H1 (cell line): ENCODE results near the gene PES1. TPM values are rescaled to one million over a fixed set of nuclear protein-coding genes. Genes with fewer than 3 reads are reported as not detected.

Experiments
- CTCF ChIA-PET: fragments of 300-600 bp; sonication (Branson Sonifier 250); formaldehyde crosslinking; loops from one replicate; lab custom pipeline; 2021; ENCODE audit not compliant: partially characterized antibody; lab: Charles Lee
- POLR2A ChIA-PET: fragments of 300-600 bp; sonication (Branson Sonifier 250); formaldehyde crosslinking; loops from one replicate; lab custom pipeline; 2021; ENCODE audit warnings: inconsistent platforms; ENCODE audit not compliant: partially characterized antibody; lab: Charles Lee
- DNase-seq, 2 experiments: peaks; one replicate each; pipeline versions ENCODE4 v3.0.0 to v3.0.0-alpha.2; 2010 to 2022; ENCODE audit warnings: low spot score in 2 of 2, low read depth in 1 of 2, mixed read lengths in 1 of 2
- FAIRE-seq: peaks from 2 replicates; lab custom pipeline; 2011; peaks lifted over from hg19 to GRCh38; lab: Jason Lieb, UNC
- H2AFZ ChIP-seq: 2 replicates; pipeline ENCODE4 v1.8.1; 2012; ENCODE audit warnings: low read length, inconsistent platforms
- H2AK5ac ChIP-seq: 2 replicates; pipeline ENCODE4 v1.6.1; 2013; ENCODE audit warnings: low read depth, low read length
- H2BK120ac ChIP-seq: replicated peaks from 2 replicates; pipeline ENCODE3; 2013; ENCODE audit warnings: low read depth, low read length, inconsistent platforms
- H2BK12ac ChIP-seq: 2 replicates; pipeline ENCODE4 v1.6.1; 2013; ENCODE audit warnings: low read depth, low read length
- H2BK15ac ChIP-seq: 2 replicates; pipeline ENCODE4 v1.6.1; 2013; ENCODE audit warnings: low read length
- H2BK20ac ChIP-seq: 2 replicates; pipeline ENCODE4 v1.6.1; 2013; ENCODE audit warnings: low read length
- H2BK5ac ChIP-seq: 2 replicates; pipeline ENCODE4 v1.6.1; 2013; ENCODE audit warnings: low read depth, low read length
- H3K14ac ChIP-seq: 2 replicates; pipeline ENCODE4 v1.6.1; 2013; ENCODE audit warnings: inconsistent platforms; ENCODE audit not compliant: insufficient read length
- H3K18ac ChIP-seq: 2 replicates; pipeline ENCODE4 v1.6.1; 2013; ENCODE audit warnings: low read length; ENCODE audit errors: extremely low read depth
- H3K23ac ChIP-seq: 2 replicates; pipeline ENCODE4 v1.6.1; 2013; ENCODE audit warnings: inconsistent platforms; ENCODE audit not compliant: insufficient read length
- H3K23me2 ChIP-seq: 2 replicates; pipeline ENCODE4 v1.6.1; 2013; ENCODE audit warnings: low read depth, low read length
- H3K27ac ChIP-seq: 2 replicates; pipeline ENCODE4 v1.6.1; 2011; ENCODE audit warnings: low read depth, low read length, inconsistent platforms
- H3K27me3 ChIP-seq, 4 experiments: replicated peaks in 1 of 4; 1 replicate in 1 of 4; 2 replicates in 3 of 4; pipeline versions ENCODE4 v1.6.1 to v1.8.1; 2011 to 2013; ENCODE audit warnings: low read length in 3 of 4, mild to moderate bottlenecking in 3 of 4, inconsistent platforms in 2 of 4, mixed read lengths in 2 of 4, moderate library complexity in 1 of 4; ENCODE audit not compliant: control insufficient read depth in 3 of 4, insufficient read depth in 3 of 4; ENCODE audit errors: extremely low read depth in 1 of 4
- H3K36me3 ChIP-seq, 4 experiments: 2 replicates each; pipeline versions ENCODE4 v1.6.1 to v1.8.1; 2011 to 2013; ENCODE audit warnings: mild to moderate bottlenecking in 4 of 4, low read length in 3 of 4, moderate library complexity in 2 of 4, control low read depth in 1 of 4, inconsistent platforms in 1 of 4; ENCODE audit not compliant: insufficient read depth in 4 of 4, control insufficient read depth in 2 of 4
- H3K4ac ChIP-seq: replicated peaks from 2 replicates; pipeline ENCODE3; 2013; ENCODE audit warnings: low read length, low read depth, mixed read lengths, inconsistent platforms; ENCODE audit not compliant: insufficient read length
- H3K4me1 ChIP-seq, 4 experiments: replicated peaks in 1 of 4; 1 replicate in 1 of 4; 2 replicates in 3 of 4; pipeline versions ENCODE4 v1.6.1 to v1.8.1; 2011 to 2013; ENCODE audit warnings: low read length in 3 of 4, inconsistent platforms in 2 of 4, mixed read lengths in 1 of 4; ENCODE audit not compliant: insufficient read depth in 4 of 4, control insufficient read depth in 3 of 4
- H3K4me2 ChIP-seq, 2 experiments: 2 replicates each; pipeline versions ENCODE4 v1.6.1 to v1.8.1; 2011 to 2013; ENCODE audit warnings: low read depth in 2 of 2, low read length in 2 of 2, control low read depth in 1 of 2, inconsistent platforms in 1 of 2, mild to moderate bottlenecking in 1 of 2; ENCODE audit not compliant: insufficient read depth in 1 of 2
- H3K4me3 ChIP-seq, 4 experiments: fragments of 200-600, 300-600 bp in 1 of 4; sonication (generic), shearing (Covaris generic), sonication (Bioruptor Twin) in 1 of 4; 2 replicates each; pipeline versions ENCODE4 v1.5.1 to v1.8.1; 2011 to 2016; ENCODE audit warnings: low read length in 4 of 4, low read depth in 3 of 4, control low read depth in 2 of 4, inconsistent platforms in 2 of 4, mild to moderate bottlenecking in 2 of 4, mixed read lengths in 1 of 4, moderate library complexity in 1 of 4; ENCODE audit not compliant: insufficient read depth in 2 of 4; ENCODE audit errors: extremely low read depth in 1 of 4
- H3K56ac ChIP-seq: replicated peaks from 2 replicates; pipeline ENCODE3; 2013; ENCODE audit warnings: low read depth, mild to moderate bottlenecking, mixed read lengths, low read length, inconsistent platforms; ENCODE audit not compliant: insufficient read length
- H3K79me1 ChIP-seq: 2 replicates; pipeline ENCODE4 v1.6.1; 2013; ENCODE audit warnings: low read depth, low read length, control low read depth
- H3K79me2 ChIP-seq, 2 experiments: 2 replicates each; pipeline versions ENCODE4 v1.6.1 to v1.8.1; 2012 to 2013; ENCODE audit warnings: low read length in 2 of 2, mild to moderate bottlenecking in 2 of 2, inconsistent platforms in 1 of 2; ENCODE audit not compliant: insufficient read depth in 2 of 2, control insufficient read depth in 1 of 2
- H3K9ac ChIP-seq, 4 experiments: replicated peaks in 1 of 4; 1 replicate in 1 of 4; 2 replicates in 3 of 4; pipeline versions ENCODE4 v1.6.1 to v1.8.1; 2011 to 2013; ENCODE audit warnings: low read depth in 3 of 4, low read length in 3 of 4, control low read depth in 2 of 4, mild to moderate bottlenecking in 2 of 4, moderate library complexity in 2 of 4, inconsistent platforms in 1 of 4; ENCODE audit errors: extremely low read depth in 1 of 4
- H3K9me3 ChIP-seq, 2 experiments: 2 replicates each; pipeline versions ENCODE4 v1.6.1 to v1.8.1; 2012 to 2013; ENCODE audit warnings: mild to moderate bottlenecking in 2 of 2, moderate library complexity in 2 of 2, control low read depth in 1 of 2, inconsistent platforms in 1 of 2, low read depth in 1 of 2, low read length in 1 of 2, mixed read lengths in 1 of 2; ENCODE audit not compliant: insufficient read depth in 2 of 2
- H4K20me1 ChIP-seq, 2 experiments: replicated peaks in 1 of 2; 2 replicates each; pipeline versions ENCODE3 to v1.8.1; 2011 to 2013; ENCODE audit warnings: inconsistent platforms in 2 of 2, low read length in 2 of 2, mild to moderate bottlenecking in 1 of 2; ENCODE audit not compliant: insufficient read depth in 2 of 2, control insufficient read depth in 1 of 2
- H4K5ac ChIP-seq: 2 replicates; pipeline ENCODE4 v1.6.1; 2013; ENCODE audit warnings: low read length, low read depth, mixed read lengths, inconsistent platforms; ENCODE audit not compliant: insufficient read length
- H4K8ac ChIP-seq: 2 replicates; pipeline ENCODE4 v1.8.0; 2013; ENCODE audit warnings: mild to moderate bottlenecking, moderate library complexity, low read length, inconsistent platforms; ENCODE audit not compliant: insufficient read depth; ENCODE audit errors: extremely low read depth
- H4K91ac ChIP-seq: replicated peaks from 2 replicates; pipeline ENCODE3; 2013; ENCODE audit warnings: low read length, mixed read lengths, inconsistent platforms; ENCODE audit not compliant: insufficient read length
- EGR1 ChIP-seq: IDR thresholded peaks from 2 replicates; pipeline ENCODE4 v1.6.1; 2011; ENCODE audit warnings: low read depth, low read length, borderline replicate concordance
- HDAC6 ChIP-seq: IDR thresholded peaks from one replicate; pipeline ENCODE4 v1.7.1; 2012; ENCODE audit warnings: low read depth, mild to moderate bottlenecking, inconsistent platforms, low read length, moderate library complexity
- JUN ChIP-seq: IDR thresholded peaks from 2 replicates; pipeline ENCODE4 v1.6.1; 2011; ENCODE audit warnings: low read depth, mild to moderate bottlenecking, improper control_type of control experiment, low read length
- MAFK ChIP-seq: IDR thresholded peaks from 2 replicates; pipeline ENCODE4 v1.6.1; 2012; ENCODE audit warnings: low read depth, mild to moderate bottlenecking, improper control_type of control experiment, low read length
- RFX5 ChIP-seq: IDR thresholded peaks from 2 replicates; pipeline ENCODE4 v1.6.1; 2011; ENCODE audit warnings: low read depth, low read length, improper control_type of control experiment, borderline replicate concordance
- SIN3A ChIP-seq, 2 experiments: IDR thresholded peaks in 1 of 2; conservative IDR thresholded peaks in 1 of 2; 2 replicates each; pipeline ENCODE4 v1.6.1; 2011 to 2012; ENCODE audit warnings: low read length in 2 of 2, improper control_type of control experiment in 1 of 2, low read depth in 1 of 2, mild to moderate bottlenecking in 1 of 2
- SP2 ChIP-seq: IDR thresholded peaks from 2 replicates; pipeline ENCODE4 v1.6.1; 2012; ENCODE audit warnings: mild to moderate bottlenecking, low read length, inconsistent platforms
- WGBS, 2 experiments: shearing (Covaris generic) in 1 of 2; methylation state at CpG; one replicate each; pipeline versions ENCODE4 v1.1.6 to v1.1.7; 2013 to 2015; ENCODE audit warnings: low lambda C conversion rate in 2 of 2, mixed read lengths in 2 of 2, inconsistent platforms in 1 of 2, low coverage in 1 of 2, missing lambda C conversion rate in 1 of 2; ENCODE audit not compliant: insufficient replicate concordance in 2 of 2, insufficient coverage in 1 of 2, insufficient read length in 1 of 2; ENCODE audit errors: extremely low coverage in 1 of 2, missing lambda C conversion rate in 1 of 2; 5-methylcytosine and 5-hydroxymethylcytosine counted together
- polyA plus RNA-seq, 7 experiments: library from polyadenylated mRNA; depleted of rRNA in 3 of 7; stranded (reverse) in 5 of 7; unstranded in 2 of 7; fragments of >200 nt in 5 of 7; fragments of 200-250 nt in 2 of 7; gene quantifications; 1 replicate in 5 of 7; 2 replicates in 1 of 7; 4 replicates in 1 of 7; pipeline versions ENCODE4 v1.2.1 to v1.2.3, GENCODE V29; 2011 to 2013; ENCODE audit warnings: missing spikeins in 2 of 7, mixed read lengths in 2 of 7
- total RNA-seq: library from RNA; stranded (reverse); fragmentation: NEBNext Ultra II Directional; extraction: Animal tissue kit (Norgen Biotek cat#: 25700); gene quantifications from 2 replicates; pipeline ENCODE4 v1.2.1, GENCODE V29; 2021
- TF ChIP-seq, protein P1 (sequence below), 3 experiments: IDR thresholded peaks; 1 replicate in 2 of 3; 2 replicates in 1 of 3; pipeline versions ENCODE4 v1.5.1 to v1.6.1; 2011; ENCODE audit warnings: low read length in 3 of 3, mild to moderate bottlenecking in 3 of 3, inconsistent platforms in 2 of 3, low read depth in 1 of 3, moderate library complexity in 1 of 3; ENCODE audit not compliant: insufficient read depth in 1 of 3; ENCODE audit errors: control extremely low read depth in 1 of 3
- TF ChIP-seq, protein P2 (sequence below): IDR thresholded peaks from 2 replicates; pipeline ENCODE4 v1.6.1; 2012; ENCODE audit warnings: low read length, inconsistent platforms

PES1 gene
- total and polyA plus RNA-seq, 2 of the 8 experiments (the other 6 are each of a cell fraction or from before 2014, with no cell fraction given), result 121 to 191 TPM

DNA sequence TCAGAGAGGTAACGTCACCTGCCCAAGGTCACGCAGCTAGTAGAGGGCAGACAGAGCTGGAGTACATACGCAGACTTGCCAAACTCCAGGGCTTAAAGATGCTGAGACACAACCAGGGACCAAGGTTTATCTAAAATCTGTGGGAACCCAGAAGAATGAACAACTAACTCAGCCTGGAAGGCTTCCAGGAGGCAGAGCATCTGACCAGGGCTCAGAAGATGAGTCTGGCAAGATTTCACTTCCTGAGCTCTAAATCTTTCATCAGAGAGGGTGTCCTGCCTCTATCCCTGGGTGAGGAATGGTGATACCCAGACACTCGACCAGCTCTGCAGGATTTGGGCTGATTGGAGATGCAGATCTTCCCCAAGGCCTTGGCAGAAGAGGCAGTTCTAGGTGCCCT is 26.4 kb downstream of the PES1 start:
- no peak overlapping the region for H2AFZ ChIP-seq
- no peak overlapping the region for H4K91ac ChIP-seq
- H3K18ac ChIP-seq, result no peak overlapping the region
- H4K5ac ChIP-seq, result no peak overlapping the region
- no peak overlapping the region for H3K27ac ChIP-seq
- H3K4me1 ChIP-seq, result peaks cover 0 to 18% (median 11%) of the 10 kb centered on the region in 4 experiments; a peak in 6 of 7 replicates
- FAIRE-seq (no peak), DNase-seq (no peak)
- no peaks in the 10 kb centered on the region for H4K20me1 ChIP-seq
- H3K4me3 ChIP-seq, result no peak overlapping the region
- no peak overlapping the region for H2BK15ac ChIP-seq
- no peak overlapping the region for H2BK120ac ChIP-seq
- no peak overlapping the region for H3K23ac ChIP-seq
- 0 out of 2 replicates have a peak overlapping the region, but pooled peaks have one; percentile 39 for H2BK12ac ChIP-seq
- H3K56ac ChIP-seq, result no peak overlapping the region
- H3K9me3 ChIP-seq, result no peaks in the 10 kb centered on the region
- 84% methylated on average over 4 of the region's 4 CpGs; no CpG with 5 or more reads in 1 of the 2 experiments for WGBS, 2 experiments
- CTCF ChIA-PET, result interaction anchor here (1.2 to 1.7 kb wide), 7 partner anchors 8 to 325 kb away, joined by 3 to 13 read pairs (median 4); no protein-coding TSS in a partner anchor
- no peaks in the 10 kb centered on the region for H3K36me3 ChIP-seq
- H3K23me2 ChIP-seq, result no peaks in the 10 kb centered on the region; the same call in 1 of the 2 replicates
- H4K8ac ChIP-seq, result no peak overlapping the region
- H3K4ac ChIP-seq, result peak overlapping the region; percentile 57
- no peaks in the 10 kb centered on the region; the same call in 1 of the 2 replicates for H3K79me1 ChIP-seq
- H2BK5ac ChIP-seq, result 0 out of 2 replicates have a peak overlapping the region, but pooled peaks have one; percentile 40
- H3K14ac ChIP-seq, result no peak overlapping the region
- POLR2A ChIA-PET, result interaction anchor here (0.7 to 2.2 kb wide), 6 partner anchors 11 to 237 kb away, joined by 3 to 10 read pairs (median 4); partner anchors contain the start of gene TCN2
- H3K27me3 ChIP-seq, result no peaks in the 10 kb centered on the region
- H3K79me2 ChIP-seq, result no peaks in the 10 kb centered on the region
- H2AK5ac ChIP-seq, result no peak overlapping the region; the same call in 1 of the 2 replicates
- no peak overlapping the region for H3K4me2 ChIP-seq
- H3K9ac ChIP-seq, result no peak overlapping the region
- H2BK20ac ChIP-seq, result no peak overlapping the region; the same call in 1 of the 2 replicates
- TF ChIP-seq HDAC6, result no peak
- TF ChIP-seq, protein P1, sequence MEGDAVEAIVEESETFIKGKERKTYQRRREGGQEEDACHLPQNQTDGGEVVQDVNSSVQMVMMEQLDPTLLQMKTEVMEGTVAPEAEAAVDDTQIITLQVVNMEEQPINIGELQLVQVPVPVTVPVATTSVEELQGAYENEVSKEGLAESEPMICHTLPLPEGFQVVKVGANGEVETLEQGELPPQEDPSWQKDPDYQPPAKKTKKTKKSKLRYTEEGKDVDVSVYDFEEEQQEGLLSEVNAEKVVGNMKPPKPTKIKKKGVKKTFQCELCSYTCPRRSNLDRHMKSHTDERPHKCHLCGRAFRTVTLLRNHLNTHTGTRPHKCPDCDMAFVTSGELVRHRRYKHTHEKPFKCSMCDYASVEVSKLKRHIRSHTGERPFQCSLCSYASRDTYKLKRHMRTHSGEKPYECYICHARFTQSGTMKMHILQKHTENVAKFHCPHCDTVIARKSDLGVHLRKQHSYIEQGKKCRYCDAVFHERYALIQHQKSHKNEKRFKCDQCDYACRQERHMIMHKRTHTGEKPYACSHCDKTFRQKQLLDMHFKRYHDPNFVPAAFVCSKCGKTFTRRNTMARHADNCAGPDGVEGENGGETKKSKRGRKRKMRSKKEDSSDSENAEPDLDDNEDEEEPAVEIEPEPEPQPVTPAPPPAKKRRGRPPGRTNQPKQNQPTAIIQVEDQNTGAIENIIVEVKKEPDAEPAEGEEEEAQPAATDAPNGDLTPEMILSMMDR (IDR thresholded peaks at IDR 0.05; ENCODE audit: control extremely low read depth in 1 of 3, insufficient read depth in 1 of 3, low read depth in 1 of 3, low read length in 3 of 3), result no peak
- no peak for TF ChIP-seq EGR1
- TF ChIP-seq, protein P2, sequence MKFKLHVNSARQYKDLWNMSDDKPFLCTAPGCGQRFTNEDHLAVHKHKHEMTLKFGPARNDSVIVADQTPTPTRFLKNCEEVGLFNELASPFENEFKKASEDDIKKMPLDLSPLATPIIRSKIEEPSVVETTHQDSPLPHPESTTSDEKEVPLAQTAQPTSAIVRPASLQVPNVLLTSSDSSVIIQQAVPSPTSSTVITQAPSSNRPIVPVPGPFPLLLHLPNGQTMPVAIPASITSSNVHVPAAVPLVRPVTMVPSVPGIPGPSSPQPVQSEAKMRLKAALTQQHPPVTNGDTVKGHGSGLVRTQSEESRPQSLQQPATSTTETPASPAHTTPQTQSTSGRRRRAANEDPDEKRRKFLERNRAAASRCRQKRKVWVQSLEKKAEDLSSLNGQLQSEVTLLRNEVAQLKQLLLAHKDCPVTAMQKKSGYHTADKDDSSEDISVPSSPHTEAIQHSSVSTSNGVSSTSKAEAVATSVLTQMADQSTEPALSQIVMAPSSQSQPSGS, result no peak
- TF ChIP-seq SIN3A (conservative IDR thresholded peaks at IDR 0.05 in 1 of 2, IDR thresholded peaks at IDR 0.05 in 1 of 2; ENCODE audit: low read depth in 1 of 2, low read length in 2 of 2), result no peak
- TF ChIP-seq SP2, result no peak
- TF ChIP-seq JUN, result no peak
- no peak for TF ChIP-seq MAFK
- no peak for TF ChIP-seq RFX5
